H9 (cell line): ENCODE results near the gene DDX20. TPM values are rescaled to one million over a fixed set of nuclear protein-coding genes. Genes with fewer than 3 reads are reported as not detected.

Source experiments
- DNase-seq: peaks from one replicate; pipeline ENCODE4 v3.0.0-alpha.2; 2017
- H2AFZ ChIP-seq: one replicate; pipeline ENCODE4 v1.6.1; 2013; ENCODE audit warnings: mild to moderate bottlenecking, low read length, control low read depth, moderate library complexity
- H2AK5ac ChIP-seq: 2 replicates; pipeline ENCODE4 v1.6.1; 2013; ENCODE audit warnings: low read length, control low read depth, mixed read lengths; ENCODE audit not compliant: insufficient read length
- H2BK120ac ChIP-seq: one replicate; pipeline ENCODE4 v1.6.1; 2013; ENCODE audit warnings: low read depth, mild to moderate bottlenecking, low read length, control low read depth, inconsistent platforms; ENCODE audit not compliant: poor library complexity, severe bottlenecking
- H2BK12ac ChIP-seq: 2 replicates; pipeline ENCODE4 v1.6.1; 2013; ENCODE audit warnings: low read length, control low read depth, mixed read lengths, low read depth; ENCODE audit not compliant: insufficient read length
- H2BK15ac ChIP-seq: 2 replicates; pipeline ENCODE4 v1.6.1; 2013; ENCODE audit warnings: low read depth, low read length, control low read depth
- H2BK20ac ChIP-seq: one replicate; pipeline ENCODE4 v1.6.1; 2013; ENCODE audit warnings: low read depth, mild to moderate bottlenecking, low read length, control low read depth, inconsistent platforms; ENCODE audit not compliant: poor library complexity, severe bottlenecking
- H2BK5ac ChIP-seq: 2 replicates; pipeline ENCODE4 v1.6.1; 2013; ENCODE audit warnings: low read length, control low read depth, mixed read lengths; ENCODE audit not compliant: insufficient read length
- H3K14ac ChIP-seq: 2 replicates; pipeline ENCODE4 v1.6.1; 2013; ENCODE audit warnings: low read length, control low read depth; ENCODE audit not compliant: insufficient read depth
- H3K18ac ChIP-seq: 2 replicates; pipeline ENCODE4 v1.6.1; 2013; ENCODE audit warnings: low read depth, mild to moderate bottlenecking, mixed read lengths, low read length, control low read depth; ENCODE audit not compliant: insufficient read length
- H3K23ac ChIP-seq: 2 replicates; pipeline ENCODE4 v1.6.1; 2013; ENCODE audit warnings: low read length, control low read depth, mixed read lengths, low read depth; ENCODE audit not compliant: insufficient read length
- H3K23me2 ChIP-seq: 2 replicates; pipeline ENCODE4 v1.6.1; 2013; ENCODE audit warnings: low read depth, mild to moderate bottlenecking, mixed read lengths, low read length, control low read depth; ENCODE audit not compliant: insufficient read length, poor library complexity, severe bottlenecking
- H3K27ac ChIP-seq: 2 replicates; pipeline ENCODE4 v1.5.1; 2013; ENCODE audit warnings: low read length, control low read depth, mixed read lengths, low read depth; ENCODE audit not compliant: insufficient read length
- H3K27me3 ChIP-seq: 2 replicates; pipeline ENCODE4 v1.6.1; 2013; ENCODE audit warnings: low read length, control low read depth, inconsistent platforms; ENCODE audit not compliant: insufficient read depth
- H3K4ac ChIP-seq: 2 replicates; pipeline ENCODE4 v1.6.1; 2013; ENCODE audit warnings: low read depth, mild to moderate bottlenecking, control low read depth, inconsistent platforms, low read length, moderate library complexity
- H3K4me1 ChIP-seq: 2 replicates; pipeline ENCODE4 v1.6.1; 2013; ENCODE audit warnings: low read length, control low read depth, inconsistent platforms; ENCODE audit not compliant: insufficient read depth
- H3K4me2 ChIP-seq: 2 replicates; pipeline ENCODE4 v1.6.1; 2013; ENCODE audit warnings: low read length, control low read depth, mixed read lengths; ENCODE audit not compliant: insufficient read length, insufficient read depth
- H3K56ac ChIP-seq: 2 replicates; pipeline ENCODE4 v1.6.1; 2013; ENCODE audit warnings: low read depth, mild to moderate bottlenecking, mixed read lengths, low read length, control low read depth; ENCODE audit not compliant: insufficient read length
- H3K79me1 ChIP-seq: 2 replicates; pipeline ENCODE4 v1.6.1; 2013; ENCODE audit warnings: low read depth, mild to moderate bottlenecking, moderate library complexity, low read length, control low read depth, inconsistent platforms; ENCODE audit not compliant: insufficient read depth, poor library complexity, severe bottlenecking
- H3K79me2 ChIP-seq: 2 replicates; pipeline ENCODE4 v1.6.1; 2013; ENCODE audit warnings: low read length, control low read depth, inconsistent platforms; ENCODE audit not compliant: insufficient read depth
- H3K9ac ChIP-seq: 2 replicates; pipeline ENCODE4 v1.6.1; 2013; ENCODE audit warnings: low read length, control low read depth, mixed read lengths; ENCODE audit not compliant: insufficient read length; ENCODE audit errors: extremely low read depth
- H3K9me3 ChIP-seq: one replicate; pipeline ENCODE4 v1.6.1; 2013; ENCODE audit warnings: low read depth, low read length, inconsistent platforms; ENCODE audit not compliant: control insufficient read depth
- H3T11ph ChIP-seq: one replicate; pipeline ENCODE4 v1.6.1; 2013; ENCODE audit warnings: mild to moderate bottlenecking, low read length, control low read depth, inconsistent platforms
- H4K20me1 ChIP-seq: one replicate; pipeline ENCODE4 v1.6.1; 2013; ENCODE audit not compliant: control insufficient read depth, insufficient read length, insufficient read depth
- H4K5ac ChIP-seq: 2 replicates; pipeline ENCODE4 v1.6.1; 2013; ENCODE audit warnings: low read depth, mild to moderate bottlenecking, mixed read lengths, low read length, control low read depth; ENCODE audit not compliant: insufficient read length
- H4K8ac ChIP-seq: replicated peaks from 2 replicates; pipeline ENCODE4 v1.6.1; 2013; ENCODE audit warnings: low read length, control low read depth, mixed read lengths, low read depth; ENCODE audit not compliant: insufficient read length
- H4K91ac ChIP-seq: 2 replicates; pipeline ENCODE4 v1.6.1; 2013; ENCODE audit warnings: low read depth, mild to moderate bottlenecking, moderate library complexity, mixed read lengths, low read length, control low read depth; ENCODE audit not compliant: insufficient read length
- H3K27ac Mint-ChIP-seq, 3 experiments: 2 replicates in 2 of 3; 3 replicates in 1 of 3; pipeline ENCODE4 v1.8.0; 2020 to 2021; ENCODE audit warnings: mixed read lengths in 3 of 3, mild to moderate bottlenecking in 1 of 3, moderate library complexity in 1 of 3
- H3K27me3 Mint-ChIP-seq: 2 replicates; pipeline ENCODE4 v1.8.0; 2021; ENCODE audit warnings: low read depth, mild to moderate bottlenecking, moderate library complexity, mixed read lengths
- H3K36me3 Mint-ChIP-seq, 3 experiments: 2 replicates in 2 of 3; 3 replicates in 1 of 3; pipeline ENCODE4 v1.8.0; 2020 to 2021; ENCODE audit warnings: low read depth in 3 of 3, mixed read lengths in 3 of 3; ENCODE audit not compliant: insufficient read depth in 1 of 3
- H3K4me1 Mint-ChIP-seq, 2 experiments: 2 replicates each; pipeline ENCODE4 v1.8.0; 2020; ENCODE audit warnings: mixed read lengths in 2 of 2
- H3K4me3 Mint-ChIP-seq, 2 experiments: 2 replicates in 1 of 2; 3 replicates in 1 of 2; pipeline ENCODE4 v1.8.0; 2020 to 2021; ENCODE audit warnings: mild to moderate bottlenecking in 2 of 2, mixed read lengths in 2 of 2, moderate library complexity in 1 of 2
- H3K9me3 Mint-ChIP-seq, 2 experiments: 2 replicates in 1 of 2; 3 replicates in 1 of 2; pipeline ENCODE4 v1.8.0; 2020; ENCODE audit warnings: mild to moderate bottlenecking in 2 of 2, mixed read lengths in 2 of 2, moderate library complexity in 1 of 2
- CTCF ChIP-seq: fragments of 200-600 bp; sonication (generic); conservative IDR thresholded peaks from 3 replicates; pipeline ENCODE4 v1.8.0; 2021; ENCODE audit warnings: antibody characterized with exemption, mild to moderate bottlenecking
- WGBS: extraction: QIAGEN DNeasy Blood & Tissue Kit; methylation state at CpG from one replicate; pipeline ENCODE4 v1.1.7; 2013; ENCODE audit warnings: missing lambda C conversion rate, low lambda C conversion rate, mixed read lengths; ENCODE audit not compliant: insufficient read length; ENCODE audit errors: extremely low coverage; 5-methylcytosine and 5-hydroxymethylcytosine counted together
- total RNA-seq: library from RNA; stranded (reverse); gene quantifications from 2 replicates; pipeline ENCODE4 v1.2.1, GENCODE V29; 2021

DDX20 gene
- total RNA-seq, 1 experiment from 2014 or later = 38.3 TPM

- Histone ChIP-seq H3T11ph (no peak overlapping the region), H4K20me1 (no peaks in the 10 kb centered on the region), H4K5ac (no peak overlapping the region), H3K4me2 (no peak overlapping the region), H3K27ac (no peak overlapping the region), H2AFZ (no peak overlapping the region), H3K79me1 (peaks cover 3% of the 10 kb centered on the region), H2AK5ac (no peak overlapping the region), H2BK12ac (no peak overlapping the region), H3K23ac (no peak overlapping the region), H4K8ac (no peak overlapping the region), H3K27me3 (no peaks in the 10 kb centered on the region; the same call in 1 of the 2 replicates), H3K14ac (no peak overlapping the region), H3K4me1 (no peaks in the 10 kb centered on the region), H3K79me2 (peaks cover 2% of the 10 kb centered on the region; the same call in 1 of the 2 replicates), H2BK5ac (no peak overlapping the region), H3K56ac (no peak overlapping the region), H3K4ac (no peak overlapping the region), H2BK20ac (no peak overlapping the region), H2BK120ac (no peak overlapping the region), H3K9ac (no peak overlapping the region), H3K18ac (no peak overlapping the region), H3K9me3 (no peaks in the 10 kb centered on the region), H4K91ac (no peak overlapping the region), H3K23me2 (no peaks in the 10 kb centered on the region), H2BK15ac (no peak overlapping the region)
- no peak overlapping the region for H3K27ac Mint-ChIP-seq
- H3K36me3 Mint-ChIP-seq = peaks cover 43 to 86% (median 83%) of the 10 kb centered on the region in 3 experiments; a peak in 6 of 7 replicates
- no peak for DNase-seq
- peaks cover 3 to 5% of the 10 kb centered on the region in 2 experiments; a peak in 2 of 4 replicates for H3K4me1 Mint-ChIP-seq
- WGBS = no CpG with 5 or more reads among the region's 2 CpGs
- H3K9me3 Mint-ChIP-seq = no peaks in the 10 kb centered on the region; a peak in 1 of 5 replicates
- H3K4me3 Mint-ChIP-seq = no peak overlapping the region
- no peaks in the 10 kb centered on the region for H3K27me3 Mint-ChIP-seq
- TF ChIP-seq CTCF = no peak
Observed at GRCh38 chr1:111762332-111762731, 6.6 kb downstream of the DDX20 start.
